Measurements from ENCODE around the gene CYB5R2.

The CYB5R2 gene

DNA sequence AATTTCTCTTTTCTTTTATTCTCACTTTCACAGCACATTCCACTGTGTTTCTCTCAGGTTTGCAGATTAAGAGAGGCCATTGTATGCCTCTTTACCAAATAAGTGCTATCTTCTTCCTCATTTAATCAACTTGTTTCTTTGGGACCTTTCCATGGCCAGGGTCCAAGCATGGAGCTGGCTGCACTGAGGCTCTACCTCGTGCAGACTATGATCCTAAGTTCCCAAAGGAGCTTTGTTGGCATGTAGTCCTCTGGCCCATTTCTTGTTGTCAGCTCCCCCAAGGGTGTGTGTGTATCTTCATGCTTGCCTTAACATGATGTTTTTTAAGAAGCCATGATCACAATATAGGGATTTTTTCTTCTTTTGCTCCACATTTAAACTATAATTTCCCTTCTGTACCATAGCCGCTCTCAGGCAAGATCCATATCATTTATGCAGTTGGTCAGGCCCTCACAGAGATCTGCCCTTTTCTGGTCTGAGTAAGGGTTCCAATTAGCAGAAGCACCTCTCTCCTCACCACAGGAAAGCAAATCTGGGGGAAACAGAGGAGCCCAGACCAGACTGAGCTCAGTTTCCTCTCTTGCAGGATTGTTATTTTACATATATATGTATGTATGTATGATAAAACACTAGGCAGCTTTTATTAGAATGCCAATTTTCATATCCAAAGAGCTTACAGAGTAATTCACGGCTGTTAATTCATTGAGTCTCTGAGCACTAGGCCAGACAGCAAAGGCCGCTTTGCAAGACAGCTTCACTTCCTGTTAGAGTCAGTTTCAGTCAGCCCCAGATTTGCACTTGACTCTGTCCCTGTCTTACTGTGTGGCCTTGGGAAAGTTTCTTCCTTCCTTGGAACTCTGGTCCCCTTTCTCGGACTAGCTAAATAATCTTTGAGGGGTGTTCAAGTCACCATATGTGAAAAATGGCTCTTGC, 34.3 kb downstream of the CYB5R2 start:
- no peak for DNase-seq (ENCODE audit: low read depth, low spot score)

DNA sequence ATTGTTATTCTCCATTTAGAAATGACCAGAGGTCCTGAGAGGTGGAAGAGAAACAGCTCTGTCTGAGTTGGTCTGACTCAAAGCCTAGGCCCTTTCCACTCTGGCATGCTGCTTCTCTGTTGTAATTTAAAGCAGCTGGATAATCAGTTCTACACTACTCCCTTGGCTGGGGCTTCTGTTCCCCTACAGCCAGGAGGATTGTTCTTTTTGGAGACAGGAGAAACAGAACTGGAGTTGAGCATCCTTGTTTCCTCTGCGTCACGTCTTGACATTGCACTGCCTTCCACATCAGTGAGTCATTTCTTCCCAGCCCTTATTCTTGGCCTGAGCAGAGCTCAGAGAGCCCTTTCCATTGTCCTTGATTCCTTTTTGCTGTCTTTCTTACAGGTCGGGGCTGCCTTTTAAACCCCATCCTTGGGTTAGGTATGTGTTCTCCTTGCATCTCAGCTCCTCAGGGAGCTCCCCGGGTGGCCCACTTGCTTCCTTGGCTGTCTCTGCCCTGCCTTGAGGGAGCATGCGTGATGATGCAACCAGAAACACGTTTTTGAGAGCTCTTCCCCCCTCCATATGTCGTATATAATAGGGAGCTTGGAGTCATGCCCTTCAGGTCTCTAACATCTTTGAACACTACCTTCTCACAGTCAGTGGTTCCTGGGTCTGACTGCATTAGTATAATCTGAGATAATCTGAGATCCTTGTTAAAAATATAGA, 35.7 kb downstream of the CYB5R2 start:
- DNase-seq (ENCODE audit: low read depth, low spot score): no peak

DNA sequence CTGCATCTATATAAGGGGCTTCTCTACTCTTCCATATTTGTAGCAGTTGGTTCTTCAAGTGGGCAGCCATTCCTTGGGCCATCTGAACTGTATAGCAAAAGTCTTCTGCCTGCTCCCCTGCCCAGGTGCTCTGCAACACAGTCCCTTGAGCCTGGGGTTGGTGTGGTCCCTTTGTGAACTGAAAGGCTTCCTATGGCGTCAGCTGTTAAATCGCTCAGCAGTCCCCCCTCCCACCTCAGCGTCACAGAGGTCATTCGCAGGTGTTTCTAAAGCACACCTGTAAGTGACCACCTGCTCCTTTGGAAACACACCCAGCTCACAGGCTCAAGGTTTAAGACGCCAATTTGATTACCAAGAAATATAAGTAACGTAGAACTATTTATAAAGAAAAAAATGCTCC, 37.0 kb downstream of the CYB5R2 start:
- no peak for DNase-seq (ENCODE audit: low read depth, low spot score)

DNA sequence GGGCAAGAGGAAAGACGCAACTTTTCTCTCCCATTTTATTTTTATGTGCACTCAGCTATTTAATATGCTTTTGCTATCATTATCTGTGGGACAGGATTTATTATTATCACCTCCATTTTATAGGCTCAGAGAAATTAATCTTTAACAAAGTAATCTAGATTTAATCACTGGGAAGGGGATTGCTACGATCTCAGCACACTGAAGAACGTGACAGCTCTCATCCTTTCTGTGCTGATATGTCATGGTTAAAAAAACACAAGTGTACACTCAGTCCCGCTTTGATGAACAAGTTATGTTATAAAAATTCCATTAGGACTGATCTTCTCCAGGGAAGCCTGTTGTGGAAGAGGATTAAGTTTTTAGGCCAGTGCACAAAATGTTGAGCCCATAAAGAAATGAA, 37.6 kb downstream of the CYB5R2 start:
- DNase-seq (ENCODE audit: low read depth, low spot score): no peak

- no peak for DNase-seq (ENCODE audit: low read depth, low spot score)
Observed at GRCh38 chr11:7635137-7635536, 38.2 kb downstream of the CYB5R2 start.

DNA sequence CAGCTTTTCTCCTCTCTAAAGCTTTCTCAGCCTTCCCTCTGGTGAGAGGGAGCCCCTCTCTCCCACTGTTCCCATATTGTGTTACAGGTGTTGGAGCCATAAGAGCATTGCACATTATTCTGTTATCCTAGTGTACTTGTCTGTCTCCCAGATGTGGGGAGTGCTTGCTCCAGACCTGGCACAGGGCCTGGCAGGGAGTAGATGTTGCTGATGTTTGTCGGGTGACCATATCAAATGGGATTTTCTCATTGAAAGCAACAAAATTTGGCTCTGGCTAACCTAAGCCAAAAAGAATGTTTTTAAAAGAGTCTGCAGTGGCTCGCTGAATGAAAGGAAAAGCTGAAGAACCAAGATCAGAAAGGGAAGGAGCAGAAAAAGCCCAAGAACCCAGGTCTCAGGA, 41.1 kb downstream of the CYB5R2 start:
- DNase-seq (ENCODE audit: low read depth, low spot score): no peak

GRCh38 chr11:7630002-7630401, 43.3 kb downstream of the CYB5R2 start:
- DNase-seq (ENCODE audit: low read depth, low spot score): no peak

DNA sequence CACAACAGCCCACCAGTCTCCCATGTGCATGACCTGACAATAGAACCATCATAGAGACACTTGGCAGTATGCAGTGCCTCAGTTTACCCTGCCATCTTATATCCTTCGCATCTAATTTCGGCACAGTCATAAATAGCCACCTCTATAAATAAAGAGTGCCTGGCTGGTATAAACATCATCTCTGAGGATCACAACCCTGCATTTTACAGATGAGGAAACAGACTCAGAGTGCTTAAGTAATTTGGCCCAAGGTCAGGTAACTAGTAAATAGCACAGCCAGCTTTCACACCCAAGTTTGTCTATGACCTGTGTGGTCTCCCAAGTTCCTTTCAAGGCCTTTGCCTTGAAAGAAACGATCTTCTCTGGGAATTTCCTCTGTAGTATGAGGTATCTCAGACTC, 44.6 kb downstream of the CYB5R2 start:
- DNase-seq (ENCODE audit: low read depth, low spot score): no peak

- no peak for DNase-seq (ENCODE audit: low read depth, low spot score)
Observed at GRCh38 chr11:7622721-7623120, 50.6 kb downstream of the CYB5R2 start.

- no peak for DNase-seq (ENCODE audit: low read depth, low spot score)
Observed at GRCh38 chr11:7621554-7621953, 51.7 kb downstream of the CYB5R2 start.

DNA sequence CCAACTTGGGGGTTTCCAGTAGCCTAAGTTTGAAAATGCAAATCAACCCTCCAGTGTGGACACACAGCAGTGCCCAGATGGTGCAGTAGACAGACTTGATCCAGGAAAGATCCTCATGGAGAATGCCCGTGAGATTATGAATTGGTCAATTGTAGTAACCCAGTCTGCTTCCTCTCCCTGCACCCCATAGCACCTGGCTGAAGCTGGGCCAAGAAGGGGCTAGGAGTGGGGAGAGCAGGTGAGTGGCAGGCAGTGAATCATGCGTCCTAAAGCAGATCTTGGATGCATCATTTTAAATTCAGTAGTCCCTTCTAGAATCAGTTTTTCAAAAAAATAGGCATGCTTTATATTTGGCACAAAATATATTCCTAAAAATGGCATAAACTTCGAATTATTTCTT, 52.2 kb downstream of the CYB5R2 start:
- DNase-seq (ENCODE audit: low read depth, low spot score): no peak

DNA sequence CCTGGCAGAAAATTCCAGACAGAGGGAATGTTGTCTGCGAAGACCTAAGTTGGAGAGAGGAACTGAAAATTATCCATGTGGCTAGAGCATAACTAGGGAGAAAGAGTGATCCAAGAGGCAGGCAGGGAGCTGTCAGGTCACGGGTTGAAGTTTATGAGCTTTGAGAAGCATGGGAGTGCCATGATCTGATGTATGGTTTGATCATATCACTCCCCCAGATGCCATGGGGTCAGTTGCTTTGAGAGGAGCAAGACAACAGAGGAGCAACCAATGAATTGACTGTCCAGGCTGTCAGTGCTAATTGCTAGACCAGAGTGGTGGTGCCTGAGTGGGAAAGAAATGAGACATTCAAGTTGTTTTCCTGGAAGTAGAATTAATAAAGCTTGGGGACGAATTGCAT, 54.0 kb downstream of the CYB5R2 start:
- DNase-seq (ENCODE audit: low read depth, low spot score): no peak

- no peak for DNase-seq (ENCODE audit: low read depth, low spot score)
Observed at GRCh38 chr11:7617032-7617431, 56.3 kb downstream of the CYB5R2 start.
